ENCODE measurements around the gene LUM. TPM values are rescaled to one million over a fixed set of nuclear protein-coding genes. Genes with fewer than 3 reads are reported as not detected.

Gene LUM
- total RNA-seq, 1 experiment from 2014 or later, result 0.23 TPM

DNA sequence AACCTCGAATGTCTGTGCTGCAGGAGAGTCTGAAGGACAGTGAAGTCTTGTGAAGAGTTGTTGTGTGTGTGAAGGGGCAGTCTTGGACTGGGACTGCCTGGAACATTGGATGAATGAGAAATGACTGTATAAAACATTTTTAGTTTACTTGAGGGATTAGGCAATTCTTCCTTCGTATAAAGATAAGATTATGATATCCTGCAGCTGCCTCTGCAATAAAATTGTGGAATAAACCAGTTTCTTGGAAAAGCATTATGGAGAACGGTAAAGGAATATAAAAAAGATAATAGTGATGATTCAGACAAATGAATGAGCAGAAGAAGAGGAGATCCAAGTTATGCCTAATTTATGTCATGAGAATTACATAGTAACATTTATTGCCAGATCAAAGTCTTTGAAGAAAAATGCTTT lies 30.9 kb upstream of the LUM start:
- in situ Hi-C loops (cut with HindIII; ENCODE audit: low pct_unique_long_range_greater_than_20kb, low sequenced_read_pairs), result no loop called here
- no peak overlapping the region for H3K27ac ChIP-seq (ENCODE audit: low read length)
- intact Hi-C loops (cut with micrococcal nuclease; ENCODE audit: unreplicated experiment), result no loop called here
- no peaks in the 10 kb centered on the region for H3K36me3 ChIP-seq (ENCODE audit: control insufficient read depth, insufficient read depth, low read length)
- ChIA-PET POLR2A (no interaction called here), CTCF (no interaction called here)
- TF ChIP-seq POLR2AphosphoS5 (IDR thresholded peaks at IDR 0.05; ENCODE audit: low read depth, low read length) (no peak), SIN3A (IDR thresholded peaks at IDR 0.05; ENCODE audit: borderline replicate concordance, insufficient read depth, low read depth, low read length) (no peak), TCF7L2 (IDR thresholded peaks at IDR 0.05; ENCODE audit: low read depth, low read length) (no peak)
- TF ChIP-seq, protein P1, sequence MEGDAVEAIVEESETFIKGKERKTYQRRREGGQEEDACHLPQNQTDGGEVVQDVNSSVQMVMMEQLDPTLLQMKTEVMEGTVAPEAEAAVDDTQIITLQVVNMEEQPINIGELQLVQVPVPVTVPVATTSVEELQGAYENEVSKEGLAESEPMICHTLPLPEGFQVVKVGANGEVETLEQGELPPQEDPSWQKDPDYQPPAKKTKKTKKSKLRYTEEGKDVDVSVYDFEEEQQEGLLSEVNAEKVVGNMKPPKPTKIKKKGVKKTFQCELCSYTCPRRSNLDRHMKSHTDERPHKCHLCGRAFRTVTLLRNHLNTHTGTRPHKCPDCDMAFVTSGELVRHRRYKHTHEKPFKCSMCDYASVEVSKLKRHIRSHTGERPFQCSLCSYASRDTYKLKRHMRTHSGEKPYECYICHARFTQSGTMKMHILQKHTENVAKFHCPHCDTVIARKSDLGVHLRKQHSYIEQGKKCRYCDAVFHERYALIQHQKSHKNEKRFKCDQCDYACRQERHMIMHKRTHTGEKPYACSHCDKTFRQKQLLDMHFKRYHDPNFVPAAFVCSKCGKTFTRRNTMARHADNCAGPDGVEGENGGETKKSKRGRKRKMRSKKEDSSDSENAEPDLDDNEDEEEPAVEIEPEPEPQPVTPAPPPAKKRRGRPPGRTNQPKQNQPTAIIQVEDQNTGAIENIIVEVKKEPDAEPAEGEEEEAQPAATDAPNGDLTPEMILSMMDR (IDR thresholded peaks at IDR 0.05), result no peak
- TF ChIP-seq, protein P2, sequence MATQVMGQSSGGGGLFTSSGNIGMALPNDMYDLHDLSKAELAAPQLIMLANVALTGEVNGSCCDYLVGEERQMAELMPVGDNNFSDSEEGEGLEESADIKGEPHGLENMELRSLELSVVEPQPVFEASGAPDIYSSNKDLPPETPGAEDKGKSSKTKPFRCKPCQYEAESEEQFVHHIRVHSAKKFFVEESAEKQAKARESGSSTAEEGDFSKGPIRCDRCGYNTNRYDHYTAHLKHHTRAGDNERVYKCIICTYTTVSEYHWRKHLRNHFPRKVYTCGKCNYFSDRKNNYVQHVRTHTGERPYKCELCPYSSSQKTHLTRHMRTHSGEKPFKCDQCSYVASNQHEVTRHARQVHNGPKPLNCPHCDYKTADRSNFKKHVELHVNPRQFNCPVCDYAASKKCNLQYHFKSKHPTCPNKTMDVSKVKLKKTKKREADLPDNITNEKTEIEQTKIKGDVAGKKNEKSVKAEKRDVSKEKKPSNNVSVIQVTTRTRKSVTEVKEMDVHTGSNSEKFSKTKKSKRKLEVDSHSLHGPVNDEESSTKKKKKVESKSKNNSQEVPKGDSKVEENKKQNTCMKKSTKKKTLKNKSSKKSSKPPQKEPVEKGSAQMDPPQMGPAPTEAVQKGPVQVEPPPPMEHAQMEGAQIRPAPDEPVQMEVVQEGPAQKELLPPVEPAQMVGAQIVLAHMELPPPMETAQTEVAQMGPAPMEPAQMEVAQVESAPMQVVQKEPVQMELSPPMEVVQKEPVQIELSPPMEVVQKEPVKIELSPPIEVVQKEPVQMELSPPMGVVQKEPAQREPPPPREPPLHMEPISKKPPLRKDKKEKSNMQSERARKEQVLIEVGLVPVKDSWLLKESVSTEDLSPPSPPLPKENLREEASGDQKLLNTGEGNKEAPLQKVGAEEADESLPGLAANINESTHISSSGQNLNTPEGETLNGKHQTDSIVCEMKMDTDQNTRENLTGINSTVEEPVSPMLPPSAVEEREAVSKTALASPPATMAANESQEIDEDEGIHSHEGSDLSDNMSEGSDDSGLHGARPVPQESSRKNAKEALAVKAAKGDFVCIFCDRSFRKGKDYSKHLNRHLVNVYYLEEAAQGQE (IDR thresholded peaks at IDR 0.05; ENCODE audit: insufficient read depth in 1 of 2, low read depth in 2 of 2, low read length in 1 of 2), result no peak
- no TSS peak for BruUV-seq (replicated peaks)
- no peaks in the 10 kb centered on the region for H3K4me1 ChIP-seq (ENCODE audit: control insufficient read depth, insufficient read depth, low read length)
- H3K4me3 ChIP-seq (ENCODE audit: low read depth in 2 of 2, low read length in 2 of 2), result no peak overlapping the region
- no peaks in the 10 kb centered on the region for H3K9me3 ChIP-seq (ENCODE audit: control insufficient read depth, insufficient read depth, low read depth, low read length)
- DNase-seq (ENCODE audit: low read depth, low spot score), result no peak
- H3K27me3 ChIP-seq (ENCODE audit: control insufficient read depth, insufficient read depth, low read length), result no peaks in the 10 kb centered on the region
- ATAC-seq, result no peak

DNA sequence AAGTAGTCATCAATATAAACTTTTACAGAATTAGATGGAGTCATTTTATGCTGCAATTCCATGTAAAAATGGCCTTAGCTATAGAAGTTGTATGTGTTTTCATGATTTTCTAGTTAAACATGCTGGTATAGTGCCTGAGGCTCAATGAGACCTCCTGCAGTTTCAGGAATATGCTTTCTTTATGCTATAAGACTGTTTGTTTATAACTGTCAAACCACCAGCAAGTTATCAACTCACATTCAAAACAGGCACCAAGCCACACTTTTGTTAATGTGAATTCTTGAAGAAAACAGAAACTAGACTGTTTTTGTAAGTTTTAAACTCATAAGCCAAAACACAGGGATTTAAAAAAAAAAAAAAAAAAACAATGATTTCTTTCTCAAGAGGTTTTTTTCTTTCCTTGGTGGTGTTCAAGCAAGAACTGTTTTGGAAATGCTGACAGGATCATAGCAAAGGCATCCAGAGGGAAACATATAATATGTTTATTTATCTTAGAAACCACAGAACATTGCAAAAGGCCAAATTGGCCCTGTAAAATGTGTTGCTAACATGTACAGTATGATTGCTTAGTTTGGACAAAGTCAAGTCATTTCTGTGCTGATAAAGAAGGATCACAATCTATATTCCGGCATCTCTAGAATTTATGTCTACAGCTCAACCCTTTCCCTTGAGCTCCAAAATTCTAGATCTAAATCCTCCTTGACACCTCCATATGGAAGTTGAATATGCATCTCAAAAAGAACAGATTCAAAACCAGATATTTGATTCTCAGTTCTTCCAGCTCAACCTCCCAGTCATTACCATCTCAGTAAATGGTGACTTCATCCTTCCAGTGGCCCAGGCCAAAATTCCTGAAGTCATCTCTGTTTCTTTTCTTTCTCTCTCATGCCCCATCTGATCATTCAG lies 29.0 kb upstream of the LUM start:
- H3K27ac ChIP-seq (ENCODE audit: low read length), result no peak overlapping the region
- no peak for DNase-seq (ENCODE audit: low read depth, low spot score)
- in situ Hi-C loops (cut with HindIII; ENCODE audit: low pct_unique_long_range_greater_than_20kb, low sequenced_read_pairs), result no loop called here
- ChIA-PET CTCF (no interaction called here), POLR2A (no interaction called here)
- intact Hi-C loops (cut with micrococcal nuclease; ENCODE audit: unreplicated experiment), result no loop called here
- BruUV-seq (replicated peaks), result no TSS peak
- ATAC-seq, result no peak
- H3K9me3 ChIP-seq (ENCODE audit: control insufficient read depth, insufficient read depth, low read depth, low read length), result no peaks in the 10 kb centered on the region
- H3K4me3 ChIP-seq (ENCODE audit: low read depth in 2 of 2, low read length in 2 of 2), result no peak overlapping the region
- H3K36me3 ChIP-seq (ENCODE audit: control insufficient read depth, insufficient read depth, low read length), result no peaks in the 10 kb centered on the region
- TF ChIP-seq, protein P2 (IDR thresholded peaks at IDR 0.05; ENCODE audit: insufficient read depth in 1 of 2, low read depth in 2 of 2, low read length in 1 of 2), result no peak
- no peak for TF ChIP-seq TCF7L2 (IDR thresholded peaks at IDR 0.05; ENCODE audit: low read depth, low read length)
- TF ChIP-seq SIN3A (IDR thresholded peaks at IDR 0.05; ENCODE audit: borderline replicate concordance, insufficient read depth, low read depth, low read length), result no peak
- TF ChIP-seq POLR2AphosphoS5 (IDR thresholded peaks at IDR 0.05; ENCODE audit: low read depth, low read length), result no peak
- TF ChIP-seq, protein P1 (IDR thresholded peaks at IDR 0.05), result no peak
- H3K4me1 ChIP-seq (ENCODE audit: control insufficient read depth, insufficient read depth, low read length), result no peaks in the 10 kb centered on the region
- H3K27me3 ChIP-seq (ENCODE audit: control insufficient read depth, insufficient read depth, low read length), result no peaks in the 10 kb centered on the region

All from Panc1 (cell line).